HEK293 (cell line): ENCODE measurements around the gene ATP4A.

Experiments
- CTCF ChIA-PET: fragments of 350-600 bp; formaldehyde crosslinking; extraction: SDS; loops from one replicate; lab custom pipeline; 2021; ENCODE audit warnings: antibody characterized with exemption; lab: Yijun Ruan, JAX
- POLR2A ChIA-PET: fragments of 300-600 bp; formaldehyde crosslinking; extraction: SDS; loops from one replicate; lab custom pipeline; 2020; ENCODE audit warnings: antibody characterized with exemption, inconsistent platforms; lab: Yijun Ruan, JAX
- H3K27ac ChIP-seq: fragments of 200-500 bp; sonication (Bioruptor generic); 2 replicates; pipeline ENCODE4 v1.5.1; 2014; ENCODE audit warnings: low read depth, low read length, control low read depth, inconsistent platforms; ENCODE audit errors: extremely low read depth
- H3K36me3 ChIP-seq, 2 experiments: fragments of 200-500 bp in 1 of 2; sonication (Bioruptor generic) in 1 of 2; 1 replicate in 1 of 2; 2 replicates in 1 of 2; pipeline ENCODE4 v1.5.1; 2014 to 2017; ENCODE audit warnings: inconsistent platforms in 2 of 2, low read length in 2 of 2; ENCODE audit not compliant: control insufficient read depth in 2 of 2, insufficient read depth in 1 of 2
- H3K4me1 ChIP-seq: fragments of 200-500 bp; sonication (Bioruptor generic); 2 replicates; pipeline ENCODE4 v1.5.1; 2014; ENCODE audit warnings: mild to moderate bottlenecking, low read length, inconsistent platforms; ENCODE audit not compliant: control insufficient read depth, insufficient read depth
- H3K4me3 ChIP-seq: 2 replicates; pipeline ENCODE4 v1.5.1; 2011; ENCODE audit warnings: low read depth, mild to moderate bottlenecking, control low read depth, low read length, moderate library complexity
- H3K9me3 ChIP-seq: fragments of 200-500 bp; sonication (Bioruptor generic); 2 replicates; pipeline ENCODE4 v1.5.1; 2014; ENCODE audit warnings: low read depth, low read length, inconsistent platforms; ENCODE audit not compliant: control insufficient read depth, insufficient read depth
- AEBP2 ChIP-seq: fragments of 450-650 bp; formaldehyde crosslinking; IDR thresholded peaks from 2 replicates; pipeline ENCODE4 v1.5.1; 2016; ENCODE audit warnings: missing biosample characterization, missing genetic modification characterization, borderline replicate concordance
- CTCF ChIP-seq: fragments of 450-650 bp; formaldehyde crosslinking; IDR thresholded peaks from 2 replicates; pipeline ENCODE4 v1.5.1; 2016; ENCODE audit warnings: missing biosample characterization, missing genetic modification characterization
- OSR2 ChIP-seq: fragments of 450-650 bp; formaldehyde crosslinking; IDR thresholded peaks from 2 replicates; pipeline ENCODE4 v1.5.1; 2016; ENCODE audit warnings: missing biosample characterization, missing genetic modification characterization
- PRDM10 ChIP-seq: fragments of 450-650 bp; formaldehyde crosslinking; IDR thresholded peaks from 2 replicates; pipeline ENCODE4 v1.5.1; 2016; ENCODE audit warnings: missing biosample characterization, missing genetic modification characterization
- YY1 ChIP-seq: fragments of 450-650 bp; formaldehyde crosslinking; IDR thresholded peaks from 2 replicates; pipeline ENCODE4 v1.5.1; 2018; ENCODE audit warnings: missing biosample characterization, missing genetic modification characterization
- ZBTB26 ChIP-seq: fragments of 450-650 bp; formaldehyde crosslinking; optimal IDR thresholded peaks from 2 replicates; pipeline ENCODE3; 2016; ENCODE audit warnings: missing biosample characterization, mild to moderate bottlenecking, missing genetic modification characterization
- ZBTB48 ChIP-seq: fragments of 450-650 bp; formaldehyde crosslinking; IDR thresholded peaks from 2 replicates; pipeline ENCODE4 v1.5.1; 2016; ENCODE audit warnings: missing biosample characterization, missing genetic modification characterization
- ZBTB49 ChIP-seq: fragments of 450-650 bp; formaldehyde crosslinking; IDR thresholded peaks from 2 replicates; pipeline ENCODE4 v1.5.1; 2016; ENCODE audit warnings: missing biosample characterization, missing genetic modification characterization, low read depth
- ZNF202 ChIP-seq: fragments of 450-650 bp; formaldehyde crosslinking; IDR thresholded peaks from 2 replicates; pipeline ENCODE4 v1.5.1; 2016; ENCODE audit warnings: missing biosample characterization, missing genetic modification characterization, borderline replicate concordance
- ZNF341 ChIP-seq: fragments of 450-650 bp; formaldehyde crosslinking; IDR thresholded peaks from 2 replicates; pipeline ENCODE4; 2016; ENCODE audit warnings: low read depth, missing biosample characterization, missing genetic modification characterization
- ZNF433 ChIP-seq: fragments of 450-650 bp; formaldehyde crosslinking; IDR thresholded peaks from 2 replicates; pipeline ENCODE4 v1.5.1; 2016; ENCODE audit warnings: missing biosample characterization, missing genetic modification characterization, low read depth
- ZNF488 ChIP-seq: fragments of 450-650 bp; formaldehyde crosslinking; IDR thresholded peaks from 2 replicates; pipeline ENCODE4 v1.5.1; 2016; ENCODE audit warnings: missing biosample characterization, missing genetic modification characterization
- ZNF571 ChIP-seq: fragments of 450-650 bp; formaldehyde crosslinking; IDR thresholded peaks from 2 replicates; pipeline ENCODE4 v1.5.0; 2017; ENCODE audit warnings: missing biosample characterization, missing genetic modification characterization
- ZNF654 ChIP-seq: fragments of 450-650 bp; formaldehyde crosslinking; IDR thresholded peaks from 2 replicates; pipeline ENCODE4 v1.5.1; 2016; ENCODE audit warnings: low read depth, missing biosample characterization, missing genetic modification characterization
- ZNF747 ChIP-seq: fragments of 450-650 bp; formaldehyde crosslinking; IDR thresholded peaks from 2 replicates; pipeline ENCODE4 v1.5.1; 2016; ENCODE audit warnings: missing biosample characterization, missing genetic modification characterization
- ZNF776 ChIP-seq: fragments of 450-650 bp; formaldehyde crosslinking; IDR thresholded peaks from 2 replicates; pipeline ENCODE4 v1.5.0; 2017; ENCODE audit warnings: missing biosample characterization, missing genetic modification characterization, borderline replicate concordance
- ZSCAN16 ChIP-seq: fragments of 450-650 bp; formaldehyde crosslinking; IDR thresholded peaks from 2 replicates; pipeline ENCODE4 v1.5.1; 2016; ENCODE audit warnings: missing biosample characterization, missing genetic modification characterization
- ZSCAN23 ChIP-seq: fragments of 450-650 bp; formaldehyde crosslinking; IDR thresholded peaks from 2 replicates; pipeline ENCODE4 v1.5.1; 2016; ENCODE audit warnings: missing biosample characterization, missing genetic modification characterization

The ATP4A gene

GRCh38 chr19:35542209-35542608, 21.2 kb downstream of the ATP4A start (continued):
- no peak for TF ChIP-seq CTCF
- no peak for TF ChIP-seq ZBTB26 (tag by site-specific recombination)
- no peak for TF ChIP-seq ZNF747 (tag by site-specific recombination)
- TF ChIP-seq ZNF488 (tag by site-specific recombination): no peak
- TF ChIP-seq, all 188 proteins: peak for 0

GRCh38 chr19:35540356-35540927, 23.0 kb downstream of the ATP4A start:
- H3K9me3 ChIP-seq: no peaks in the 10 kb centered on the region
- H3K4me3 ChIP-seq: no peak overlapping the region
- TF ChIP-seq YY1 (tag by site-specific recombination) (no peak), ZNF341 (tag by site-specific recombination) (peak; percentile 74)
- ChIA-PET CTCF (interaction anchor here (0.6 kb wide), 1 partner anchor 14 kb away, joined by 4 read pairs; no protein-coding TSS in a partner anchor), POLR2A (interaction anchor here (1.0 kb wide), 1 partner anchor 30 kb away, joined by 4 read pairs; no protein-coding TSS in a partner anchor)
- H3K27ac ChIP-seq: no peak overlapping the region
- H3K4me1 ChIP-seq: peaks cover 14% of the 10 kb centered on the region
- peaks cover 39 to 46% of the 10 kb centered on the region in 2 experiments for H3K36me3 ChIP-seq

GRCh38 chr19:35539850-35540249, 23.6 kb downstream of the ATP4A start:
- POLR2A ChIA-PET: no interaction called here
- CTCF ChIA-PET: interaction anchor here (0.6 to 3.4 kb wide), 3 partner anchors 9 to 23 kb away, joined by 3 to 18 read pairs (median 4); partner anchors contain the start of gene ATP4A
- peaks cover 39 to 46% of the 10 kb centered on the region in 2 experiments for H3K36me3 ChIP-seq
- peaks cover 16% of the 10 kb centered on the region for H3K4me1 ChIP-seq
- no peak overlapping the region for H3K27ac ChIP-seq
- no peak overlapping the region for H3K4me3 ChIP-seq
- no peaks in the 10 kb centered on the region for H3K9me3 ChIP-seq
- TF ChIP-seq ZSCAN23 (tag by site-specific recombination): no peak
- no peak for TF ChIP-seq ZNF202 (tag by site-specific recombination)
- no peak for TF ChIP-seq ZBTB48
- TF ChIP-seq OSR2: no peak
- TF ChIP-seq ZNF571 (tag by site-specific recombination): no peak
- no peak for TF ChIP-seq ZNF654
- TF ChIP-seq ZBTB49: no peak
- TF ChIP-seq AEBP2: no peak
- TF ChIP-seq ZNF433 (tag by site-specific recombination): no peak
- no peak for TF ChIP-seq ZNF776 (tag by site-specific recombination)
- no peak for TF ChIP-seq PRDM10 (tag by site-specific recombination)
- TF ChIP-seq ZSCAN16 (tag by site-specific recombination): no peak
